ENCODE results near the gene DOP1A. TPM values are rescaled to one million over a fixed set of nuclear protein-coding genes. Genes with fewer than 3 reads are reported as not detected.

The DOP1A gene
- polyA plus RNA-seq, 1 experiment = 4.7 TPM

DNA sequence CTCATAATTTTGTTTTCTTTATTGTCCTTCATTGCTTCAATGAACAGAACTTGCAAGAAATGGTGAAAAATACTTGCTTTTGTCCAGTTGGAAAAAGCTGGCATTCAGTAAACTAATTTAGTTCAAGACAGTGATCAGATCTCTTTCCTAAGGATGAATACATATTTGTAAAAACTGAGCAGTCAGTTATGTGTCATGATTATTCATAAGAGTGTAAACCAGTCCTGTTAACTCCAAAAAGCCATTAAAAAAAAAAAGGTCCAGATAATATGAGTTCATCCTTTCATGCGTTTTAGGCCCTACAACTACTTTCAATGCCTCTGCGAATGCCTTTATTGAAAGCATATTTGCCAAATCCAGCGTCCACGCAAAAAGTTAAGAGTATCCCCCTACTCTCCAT lies 125.0 kb downstream of the DOP1A start:
- DNase-seq (ENCODE audit: low read depth) = no peak
- no peak for TF ChIP-seq CTCF (IDR thresholded peaks at IDR 0.05; ENCODE audit: insufficient read depth, low read depth, low read length)
- Histone ChIP-seq H3K4me3 (ENCODE audit: low read depth, low read length) (peak overlapping the region; percentile 93), H3K27me3 (ENCODE audit: control insufficient read depth, insufficient read depth, low read length) (no peaks in the 10 kb centered on the region), H3K36me3 (ENCODE audit: control insufficient read depth, insufficient read depth, low read length) (peaks cover 3% of the 10 kb centered on the region; the same call in 1 of the 2 replicates)
- POLR2A ChIA-PET = no interaction called here
- CTCF ChIA-PET = interaction anchor here (1.5 to 9.4 kb wide), 2 partner anchors 126 to 320 kb away, joined by 3 to 70 read pairs; partner anchors contain the start of genes DOP1A, PRSS35 and UBE3D

DNA sequence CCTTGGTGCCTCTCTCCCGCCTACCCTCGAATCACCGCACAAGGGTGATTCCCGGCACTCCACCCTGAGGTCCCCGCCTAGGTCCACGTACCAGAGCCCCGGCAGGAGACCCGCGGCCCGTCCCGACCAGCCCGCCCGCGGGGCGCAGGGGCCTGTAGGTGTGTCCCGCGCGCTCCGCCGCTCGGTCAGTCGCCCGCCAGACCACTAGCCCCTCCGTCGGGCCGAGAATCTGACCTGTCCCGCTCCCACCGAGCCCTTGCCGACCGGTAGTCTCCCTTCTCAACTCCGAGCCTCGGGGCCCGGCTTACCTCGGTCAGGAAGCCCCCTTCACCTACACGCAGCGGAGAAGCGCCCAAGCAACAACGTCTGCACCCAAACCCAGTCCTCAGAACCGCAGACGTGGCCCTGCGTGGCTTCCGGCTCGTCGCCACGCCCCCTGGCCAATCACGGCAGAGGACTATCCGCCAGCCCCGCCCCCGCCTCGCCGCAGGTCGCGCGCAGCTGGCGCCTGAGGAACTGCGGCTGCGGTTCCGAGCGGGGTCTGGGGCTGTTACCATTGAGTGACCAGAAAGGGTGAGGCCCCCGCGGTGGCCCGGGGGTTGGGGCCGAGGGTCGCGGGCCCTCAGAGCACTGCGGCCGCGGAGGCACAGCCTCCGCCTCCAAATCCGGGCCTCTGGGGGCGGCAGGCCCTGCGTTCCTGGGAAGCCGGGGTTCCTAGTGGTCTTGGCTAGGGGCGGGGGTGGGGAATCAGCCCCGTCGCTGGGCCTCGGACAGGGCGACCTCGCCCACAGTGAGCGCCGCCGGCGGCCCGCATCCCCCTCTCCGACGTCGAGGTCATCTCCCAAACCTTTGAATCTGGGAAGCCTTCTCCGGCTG lies 125.6 kb downstream of the DOP1A start, which contains the start of the genes PGM3 and RWDD2A:
PGM3 (minus strand) TSS at position 395 of the 876 bp plus-strand sequence. CDS start 2,253 bp downstream, outside the sequence.
RWDD2A (plus strand) TSS at position 487 of the 876 bp plus-strand sequence. CDS start 1,095 bp downstream, outside the sequence.
- H3K27me3 ChIP-seq (ENCODE audit: control insufficient read depth, insufficient read depth, low read length) = no peaks in the 10 kb centered on the region
- no peak for DNase-seq (ENCODE audit: low read depth)
- TF ChIP-seq CTCF (IDR thresholded peaks at IDR 0.05; ENCODE audit: insufficient read depth, low read depth, low read length) = no peak
- peak within 1 kb of the TSS; percentile 93 for H3K4me3 ChIP-seq (ENCODE audit: low read depth, low read length)
- ChIA-PET POLR2A (interaction anchor here (0.6 kb wide), 3 partner anchors 22 to 1105 kb away, joined by 6 to 9 read pairs (median 8); no protein-coding TSS in a partner anchor), CTCF (interaction anchor here (1.5 to 9.4 kb wide), 2 partner anchors 126 to 319 kb away, joined by 3 to 70 read pairs; partner anchors contain the start of genes DOP1A, PRSS35 and UBE3D)
- peaks cover 3% of the 10 kb centered on the region; the same call in 1 of the 2 replicates for H3K36me3 ChIP-seq (ENCODE audit: control insufficient read depth, insufficient read depth, low read length)

- no peak for TF ChIP-seq CTCF (IDR thresholded peaks at IDR 0.05; ENCODE audit: insufficient read depth, low read depth, low read length)
- Histone ChIP-seq H3K36me3 (ENCODE audit: control insufficient read depth, insufficient read depth, low read length) (no peaks in the 10 kb centered on the region; the same call in 1 of the 2 replicates), H3K27me3 (ENCODE audit: control insufficient read depth, insufficient read depth, low read length) (no peaks in the 10 kb centered on the region), H3K4me3 (ENCODE audit: low read depth, low read length) (peak overlapping the region; percentile 93)
- POLR2A ChIA-PET = interaction anchor here (0.6 kb wide), 3 partner anchors 21 to 1104 kb away, joined by 6 to 9 read pairs (median 8); no protein-coding TSS in a partner anchor
- CTCF ChIA-PET = interaction anchor here (1.5 to 9.4 kb wide), 2 partner anchors 127 to 318 kb away, joined by 3 to 70 read pairs; partner anchors contain the start of genes DOP1A, PRSS35 and UBE3D
- DNase-seq (ENCODE audit: low read depth) = no peak
Measured at GRCh38 chr6:83193747-83194566, 126.5 kb downstream of the DOP1A start.

GRCh38 chr6:83198486-83199172 lies 131.2 kb downstream of the DOP1A start:
- Histone ChIP-seq H3K4me3 (ENCODE audit: low read depth, low read length) (no peak overlapping the region), H3K36me3 (ENCODE audit: control insufficient read depth, insufficient read depth, low read length) (no peaks in the 10 kb centered on the region; the same call in 1 of the 2 replicates), H3K27me3 (ENCODE audit: control insufficient read depth, insufficient read depth, low read length) (no peaks in the 10 kb centered on the region)
- no peak for DNase-seq (ENCODE audit: low read depth)
- no peak for TF ChIP-seq CTCF (IDR thresholded peaks at IDR 0.05; ENCODE audit: insufficient read depth, low read depth, low read length)
- ChIA-PET CTCF (interaction anchor here (1.7 to 9.4 kb wide), 2 partner anchors 23 to 132 kb away, joined by 5 to 70 read pairs; partner anchors contain the start of genes DOP1A and UBE3D), POLR2A (interaction anchor here (0.6 kb wide), 1 partner anchor 15 kb away, joined by 4 read pairs; no protein-coding TSS in a partner anchor)

Data from BJ (cell line).